ENCODE measurements around the gene ATPAF1.
A peak's percentile ranks its signal among the peaks of the same experiment; 100 is the strongest.

Gene ATPAF1

GRCh38 chr1:46638921-46639320 is 29.2 kb downstream of the ATPAF1 start:
- H3K4me1 ChIP-seq (ENCODE audit: control insufficient read depth, insufficient read depth, low read length), result peaks cover 16% of the 10 kb centered on the region
- no peak overlapping the region for H3K9ac ChIP-seq (ENCODE audit: low read length)
- H3K4me3 ChIP-seq (ENCODE audit: low read length), result no peak overlapping the region
- no peaks in the 10 kb centered on the region for H3K27me3 ChIP-seq (ENCODE audit: control insufficient read depth, insufficient read depth, low read length)
- H3K36me3 ChIP-seq (ENCODE audit: control insufficient read depth, insufficient read depth, low read length), result peaks cover 8% of the 10 kb centered on the region
- no peak overlapping the region for H3K27ac ChIP-seq (ENCODE audit: low read depth, low read length)

- Histone ChIP-seq H3K9ac (ENCODE audit: low read length) (no peak overlapping the region), H3K4me1 (ENCODE audit: control insufficient read depth, insufficient read depth, low read length) (peaks cover 8% of the 10 kb centered on the region), H3K27ac (ENCODE audit: low read depth, low read length) (no peak overlapping the region), H3K27me3 (ENCODE audit: control insufficient read depth, insufficient read depth, low read length) (no peaks in the 10 kb centered on the region), H3K36me3 (ENCODE audit: control insufficient read depth, insufficient read depth, low read length) (peaks cover 8% of the 10 kb centered on the region), H3K4me3 (ENCODE audit: low read length) (no peak overlapping the region)
Measured at GRCh38 chr1:46637444-46638083, 30.6 kb downstream of the ATPAF1 start.

GRCh38 chr1:46635205-46635604 is 33.0 kb downstream of the ATPAF1 start:
- no peak overlapping the region for H3K27ac ChIP-seq (ENCODE audit: low read depth, low read length)
- no peak overlapping the region for H3K9ac ChIP-seq (ENCODE audit: low read length)
- peaks cover 4% of the 10 kb centered on the region for H3K4me1 ChIP-seq (ENCODE audit: control insufficient read depth, insufficient read depth, low read length)
- no peak overlapping the region for H3K4me3 ChIP-seq (ENCODE audit: low read length)
- no peaks in the 10 kb centered on the region for H3K27me3 ChIP-seq (ENCODE audit: control insufficient read depth, insufficient read depth, low read length)
- H3K36me3 ChIP-seq (ENCODE audit: control insufficient read depth, insufficient read depth, low read length), result peaks cover 11% of the 10 kb centered on the region

GRCh38 chr1:46630719-46631118 is 37.4 kb downstream of the ATPAF1 start:
- H3K4me3 ChIP-seq (ENCODE audit: low read length), result no peak overlapping the region
- no peaks in the 10 kb centered on the region for H3K27me3 ChIP-seq (ENCODE audit: control insufficient read depth, insufficient read depth, low read length)
- H3K36me3 ChIP-seq (ENCODE audit: control insufficient read depth, insufficient read depth, low read length), result peaks cover 13% of the 10 kb centered on the region
- no peaks in the 10 kb centered on the region for H3K4me1 ChIP-seq (ENCODE audit: control insufficient read depth, insufficient read depth, low read length)
- H3K9ac ChIP-seq (ENCODE audit: low read length), result no peak overlapping the region
- no peak overlapping the region for H3K27ac ChIP-seq (ENCODE audit: low read depth, low read length)

GRCh38 chr1:46623743-46624644 is 44.2 kb downstream of the ATPAF1 start:
- no peaks in the 10 kb centered on the region for H3K36me3 ChIP-seq (ENCODE audit: control insufficient read depth, insufficient read depth, low read length)
- H3K27me3 ChIP-seq (ENCODE audit: control insufficient read depth, insufficient read depth, low read length), result no peaks in the 10 kb centered on the region
- no peaks in the 10 kb centered on the region for H3K4me1 ChIP-seq (ENCODE audit: control insufficient read depth, insufficient read depth, low read length)
- H3K9ac ChIP-seq (ENCODE audit: low read length), result no peak overlapping the region
- H3K4me3 ChIP-seq (ENCODE audit: low read length), result no peak overlapping the region
- H3K27ac ChIP-seq (ENCODE audit: low read depth, low read length), result no peak overlapping the region

- H3K4me1 ChIP-seq (ENCODE audit: control insufficient read depth, insufficient read depth, low read length), result no peaks in the 10 kb centered on the region
Measured at GRCh38 chr1:46622344-46622743, 45.8 kb downstream of the ATPAF1 start.

GRCh38 chr1:46621930-46622329 is 46.2 kb downstream of the ATPAF1 start:
- H3K27me3 ChIP-seq (ENCODE audit: control insufficient read depth, insufficient read depth, low read length), result no peaks in the 10 kb centered on the region
- no peak overlapping the region for H3K4me3 ChIP-seq (ENCODE audit: low read length)
- no peak overlapping the region for H3K9ac ChIP-seq (ENCODE audit: low read length)
- H3K4me1 ChIP-seq (ENCODE audit: control insufficient read depth, insufficient read depth, low read length), result no peaks in the 10 kb centered on the region
- H3K27ac ChIP-seq (ENCODE audit: low read depth, low read length), result no peak overlapping the region
- H3K36me3 ChIP-seq (ENCODE audit: control insufficient read depth, insufficient read depth, low read length), result no peaks in the 10 kb centered on the region

More at GRCh38 chr1:46622344-46622743, 45.8 kb downstream of the ATPAF1 start:
- no peak overlapping the region for H3K4me3 ChIP-seq (ENCODE audit: low read length)
- H3K27me3 ChIP-seq (ENCODE audit: control insufficient read depth, insufficient read depth, low read length), result no peaks in the 10 kb centered on the region
- H3K9ac ChIP-seq (ENCODE audit: low read length), result no peak overlapping the region
- no peaks in the 10 kb centered on the region for H3K36me3 ChIP-seq (ENCODE audit: control insufficient read depth, insufficient read depth, low read length)
- no peak overlapping the region for H3K27ac ChIP-seq (ENCODE audit: low read depth, low read length)

GRCh38 chr1:46619656-46620258 is 48.4 kb downstream of the ATPAF1 start:
- H3K9ac ChIP-seq (ENCODE audit: low read length), result no peak overlapping the region
- H3K36me3 ChIP-seq (ENCODE audit: control insufficient read depth, insufficient read depth, low read length), result no peaks in the 10 kb centered on the region
- no peak overlapping the region for H3K4me3 ChIP-seq (ENCODE audit: low read length)
- no peak overlapping the region for H3K27ac ChIP-seq (ENCODE audit: low read depth, low read length)
- peaks cover 8% of the 10 kb centered on the region for H3K4me1 ChIP-seq (ENCODE audit: control insufficient read depth, insufficient read depth, low read length)
- no peaks in the 10 kb centered on the region for H3K27me3 ChIP-seq (ENCODE audit: control insufficient read depth, insufficient read depth, low read length)

- H3K4me1 ChIP-seq (ENCODE audit: control insufficient read depth, insufficient read depth, low read length), result peaks cover 15% of the 10 kb centered on the region
- H3K27ac ChIP-seq (ENCODE audit: low read depth, low read length), result no peak overlapping the region
- H3K9ac ChIP-seq (ENCODE audit: low read length), result no peak overlapping the region
- H3K36me3 ChIP-seq (ENCODE audit: control insufficient read depth, insufficient read depth, low read length), result no peaks in the 10 kb centered on the region
- H3K27me3 ChIP-seq (ENCODE audit: control insufficient read depth, insufficient read depth, low read length), result no peaks in the 10 kb centered on the region
- H3K4me3 ChIP-seq (ENCODE audit: low read length), result no peak overlapping the region
Measured at GRCh38 chr1:46618754-46619415, 49.3 kb downstream of the ATPAF1 start.

GRCh38 chr1:46617833-46618232 is 50.3 kb downstream of the ATPAF1 start:
- Histone ChIP-seq H3K27ac (ENCODE audit: low read depth, low read length) (no peak overlapping the region), H3K36me3 (ENCODE audit: control insufficient read depth, insufficient read depth, low read length) (no peaks in the 10 kb centered on the region), H3K4me1 (ENCODE audit: control insufficient read depth, insufficient read depth, low read length) (peaks cover 21% of the 10 kb centered on the region), H3K4me3 (ENCODE audit: low read length) (no peak overlapping the region), H3K27me3 (ENCODE audit: control insufficient read depth, insufficient read depth, low read length) (no peaks in the 10 kb centered on the region), H3K9ac (ENCODE audit: low read length) (no peak overlapping the region)

- peak overlapping the region; percentile 88 for H3K27ac ChIP-seq (ENCODE audit: low read depth, low read length)
- no peaks in the 10 kb centered on the region for H3K36me3 ChIP-seq (ENCODE audit: control insufficient read depth, insufficient read depth, low read length)
- no peaks in the 10 kb centered on the region for H3K27me3 ChIP-seq (ENCODE audit: control insufficient read depth, insufficient read depth, low read length)
- H3K4me1 ChIP-seq (ENCODE audit: control insufficient read depth, insufficient read depth, low read length), result peaks cover 21% of the 10 kb centered on the region
- H3K9ac ChIP-seq (ENCODE audit: low read length), result peak overlapping the region; percentile 20
- H3K4me3 ChIP-seq (ENCODE audit: low read length), result peak overlapping the region; percentile 86
Measured at GRCh38 chr1:46617108-46617800, 50.9 kb downstream of the ATPAF1 start.
